GM12891 (cell line): ENCODE data around the gene PCDH19.

Experiments
- PAX5 ChIP-seq: IDR thresholded peaks from 2 replicates; pipeline ENCODE4 v1.6.1; 2011; ENCODE audit warnings: low read length, moderate library complexity, mild to moderate bottlenecking; ENCODE audit not compliant: insufficient read depth, severe bottlenecking
- POLR2A ChIP-seq: IDR thresholded peaks from 2 replicates; pipeline ENCODE4 v1.6.1; 2011; ENCODE audit warnings: low read depth, low read length, control low read depth
- POLR2AphosphoS5 ChIP-seq: IDR thresholded peaks from 2 replicates; pipeline ENCODE4 v1.6.1; 2011; ENCODE audit warnings: low read depth, low read length, control low read depth
- POU2F2 ChIP-seq: IDR thresholded peaks from 2 replicates; pipeline ENCODE4 v1.6.1; 2011; ENCODE audit warnings: low read depth, mild to moderate bottlenecking, control low read depth, low read length, moderate library complexity
- SPI1 ChIP-seq: IDR thresholded peaks from 2 replicates; pipeline ENCODE4 v1.6.1; 2011; ENCODE audit warnings: low read depth, low read length, control low read depth
- TAF1 ChIP-seq: IDR thresholded peaks from 2 replicates; pipeline ENCODE4 v1.6.1; 2011; ENCODE audit warnings: low read depth, low read length, control low read depth

- no peak for TF ChIP-seq POLR2A
- TF ChIP-seq POLR2AphosphoS5, result no peak
- TF ChIP-seq TAF1, result no peak
- TF ChIP-seq POU2F2, result no peak
- TF ChIP-seq SPI1, result no peak
- TF ChIP-seq PAX5, result no peak
Observed at GRCh38 chrX:100265179-100265578, 144.9 kb downstream of the PCDH19 start.
